HAP-1 (cell line): Measurements from ENCODE around the gene PACSIN1.
"Not testable (repeated sequence)": the region's sequence is repeated elsewhere in the genome, so short reads cannot be mapped to it uniquely, and the experiment has no call there.

ENCODE experiments used
- DNase-seq, 2 experiments: peaks; one replicate each; pipeline ENCODE4 v3.0.0-alpha.2; 2016 to 2020; ENCODE audit warnings: low spot score in 2 of 2
- H3K27me3 ChIP-seq: fragments of 250-450 bp; sonication (Bioruptor Pico); 2 replicates; pipeline ENCODE4 v1.5.1; 2020; ENCODE audit warnings: low read depth, mild to moderate bottlenecking, moderate library complexity
- H3K36me3 ChIP-seq: fragments of 250-450 bp; sonication (Bioruptor Pico); replicated peaks from 2 replicates; pipeline ENCODE4 v1.5.1; 2020; ENCODE audit warnings: mild to moderate bottlenecking
- H3K4me1 ChIP-seq: fragments of 250-450 bp; sonication (Bioruptor Pico); 2 replicates; pipeline ENCODE4 v1.5.1; 2020; ENCODE audit warnings: mild to moderate bottlenecking
- H3K4me3 ChIP-seq: fragments of 250-450 bp; sonication (Bioruptor Pico); 2 replicates; pipeline ENCODE4 v1.5.1; 2020; ENCODE audit warnings: mild to moderate bottlenecking, moderate library complexity
- H3K9me3 ChIP-seq: fragments of 250-450 bp; sonication (Bioruptor Pico); 2 replicates; pipeline ENCODE4 v1.5.1; 2020; ENCODE audit warnings: mild to moderate bottlenecking, moderate library complexity
- in situ Hi-C: fragments of 300-500 bp; cut with MboI; formaldehyde crosslinking; loops from 3 replicates; pipeline ENCODE4 v1.14.3; 2020; ENCODE audit warnings: low sequenced_read_pairs, inconsistent platforms, mixed read lengths

The PACSIN1 gene

DNA sequence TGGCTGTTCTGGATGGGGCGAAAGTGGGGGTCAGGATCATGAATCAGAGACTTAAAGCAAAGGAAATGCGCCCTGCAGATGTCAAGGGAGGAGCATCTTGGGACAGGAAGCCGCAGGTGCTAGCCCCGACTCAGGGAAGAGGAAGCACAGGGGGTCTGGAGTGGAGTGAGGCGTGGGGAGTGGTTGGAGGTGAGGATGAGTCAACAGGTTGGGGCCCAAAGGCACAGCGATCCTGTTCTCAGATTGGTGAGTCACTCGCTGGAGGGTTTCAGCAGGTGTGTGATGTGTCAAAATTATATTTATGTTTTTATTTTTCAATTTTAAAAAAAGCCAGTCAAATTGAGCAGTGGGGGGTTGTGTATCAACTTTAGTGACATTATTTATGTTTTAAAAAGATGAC lies 19.0 kb downstream of the PACSIN1 start:
- H3K36me3 ChIP-seq: no peaks in the 10 kb centered on the region
- H3K27me3 ChIP-seq: no peaks in the 10 kb centered on the region
- no peaks in the 10 kb centered on the region for H3K4me1 ChIP-seq
- in situ Hi-C loops: no loop called here
- H3K9me3 ChIP-seq: no peaks in the 10 kb centered on the region
- H3K4me3 ChIP-seq: no peak overlapping the region
- DNase-seq: no peak

- no peaks in the 10 kb centered on the region for H3K9me3 ChIP-seq
- H3K4me1 ChIP-seq: no peaks in the 10 kb centered on the region
- in situ Hi-C loops: no loop called here
- no peak overlapping the region for H3K4me3 ChIP-seq
- H3K36me3 ChIP-seq: no peaks in the 10 kb centered on the region
- no peak for DNase-seq
- H3K27me3 ChIP-seq: no peaks in the 10 kb centered on the region
Measured at GRCh38 chr6:34485321-34486060, 19.6 kb downstream of the PACSIN1 start.

DNA sequence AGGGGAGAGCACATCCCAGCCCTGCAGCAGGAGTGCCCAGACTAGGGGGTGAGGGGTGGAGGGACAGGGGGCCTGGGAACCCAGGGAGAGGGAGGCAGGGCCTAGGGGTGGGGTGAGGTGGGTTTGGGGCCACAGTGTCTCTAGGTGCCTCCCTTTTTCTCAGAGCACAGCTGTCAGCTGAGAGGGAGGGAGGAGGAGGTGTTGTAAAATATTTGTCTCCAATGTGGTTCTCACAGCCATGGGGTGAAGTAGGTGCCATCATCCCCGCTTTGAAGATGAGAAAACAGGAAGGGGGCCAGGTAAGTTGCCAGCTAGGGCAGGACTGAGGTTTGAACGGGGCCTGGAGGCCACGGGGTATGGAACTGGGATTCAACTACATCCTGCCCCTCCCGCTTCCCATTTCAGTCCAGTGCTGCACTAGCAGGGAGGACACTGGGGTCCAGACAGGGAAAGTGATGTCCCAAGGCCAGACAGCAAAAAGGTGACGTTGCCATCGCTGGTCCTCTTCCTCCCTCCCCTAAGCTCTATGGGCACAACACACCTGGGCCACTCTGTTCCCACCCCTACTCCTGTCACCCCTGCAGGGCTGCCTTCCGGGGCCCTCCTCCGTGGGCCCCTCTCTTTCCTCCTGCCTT lies 20.3 kb downstream of the PACSIN1 start:
- H3K36me3 ChIP-seq: no peaks in the 10 kb centered on the region
- H3K4me1 ChIP-seq: no peaks in the 10 kb centered on the region
- no peaks in the 10 kb centered on the region for H3K9me3 ChIP-seq
- H3K27me3 ChIP-seq: no peaks in the 10 kb centered on the region
- in situ Hi-C loops: no loop called here
- no peak for DNase-seq
- H3K4me3 ChIP-seq: no peak overlapping the region

DNA sequence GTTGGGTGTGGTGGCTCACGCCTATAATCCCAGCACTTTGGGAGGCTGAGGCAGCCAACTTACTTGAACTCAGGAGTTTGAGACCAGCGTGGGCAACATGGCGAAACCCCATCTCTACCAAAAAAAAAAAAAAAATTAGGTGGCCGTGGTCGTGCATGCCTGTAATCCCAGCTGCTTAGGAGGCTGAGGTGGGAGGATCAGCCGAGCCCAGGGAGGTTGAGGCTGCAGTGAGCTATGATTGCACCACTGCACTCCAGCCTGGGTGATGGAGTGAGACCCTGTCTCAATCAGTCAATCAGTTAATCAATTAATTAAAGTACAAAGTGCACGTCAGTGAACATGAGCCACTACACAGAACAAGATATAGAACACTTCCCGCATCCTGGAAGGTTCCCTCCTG lies 21.0 kb downstream of the PACSIN1 start:
- not testable (repeated sequence) for H3K4me3 ChIP-seq, H3K36me3 ChIP-seq

DNA sequence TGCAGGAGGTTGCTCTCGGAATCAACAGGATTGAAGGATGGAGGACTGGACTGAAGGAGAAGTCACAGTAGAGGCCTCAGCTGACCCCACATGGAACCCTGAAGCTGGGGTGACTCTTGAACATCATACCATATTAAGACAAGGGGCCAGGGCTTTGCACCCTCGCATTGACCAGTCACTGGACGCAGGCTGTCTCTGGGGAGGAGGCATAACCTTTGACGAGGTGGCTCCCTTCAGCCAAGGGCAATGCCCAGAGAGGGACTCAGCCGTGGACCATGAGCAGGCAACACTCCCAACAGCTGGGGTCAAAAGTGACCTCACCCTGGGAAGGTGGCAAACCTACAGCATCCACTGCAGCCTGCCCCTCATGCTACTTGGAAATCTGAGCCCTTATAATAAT lies 21.7 kb downstream of the PACSIN1 start:
- DNase-seq: no peak
- Histone ChIP-seq H3K4me3 (no peak overlapping the region), H3K4me1 (no peaks in the 10 kb centered on the region), H3K27me3 (no peaks in the 10 kb centered on the region), H3K36me3 (no peaks in the 10 kb centered on the region), H3K9me3 (no peaks in the 10 kb centered on the region)
- in situ Hi-C loops: no loop called here

More for the DNA sequence above, 21.0 kb downstream of the PACSIN1 start:
- H3K9me3 ChIP-seq, H3K4me1 ChIP-seq, H3K27me3 ChIP-seq, in situ Hi-C loops, DNase-seq: not testable (repeated sequence)

- DNase-seq: no peak
- no peaks in the 10 kb centered on the region for H3K4me1 ChIP-seq
- no peaks in the 10 kb centered on the region for H3K36me3 ChIP-seq
- H3K9me3 ChIP-seq: no peaks in the 10 kb centered on the region
- in situ Hi-C loops: no loop called here
- H3K4me3 ChIP-seq: no peak overlapping the region
- no peaks in the 10 kb centered on the region for H3K27me3 ChIP-seq
Measured at GRCh38 chr6:34489207-34489805, 23.4 kb downstream of the PACSIN1 start.

DNA sequence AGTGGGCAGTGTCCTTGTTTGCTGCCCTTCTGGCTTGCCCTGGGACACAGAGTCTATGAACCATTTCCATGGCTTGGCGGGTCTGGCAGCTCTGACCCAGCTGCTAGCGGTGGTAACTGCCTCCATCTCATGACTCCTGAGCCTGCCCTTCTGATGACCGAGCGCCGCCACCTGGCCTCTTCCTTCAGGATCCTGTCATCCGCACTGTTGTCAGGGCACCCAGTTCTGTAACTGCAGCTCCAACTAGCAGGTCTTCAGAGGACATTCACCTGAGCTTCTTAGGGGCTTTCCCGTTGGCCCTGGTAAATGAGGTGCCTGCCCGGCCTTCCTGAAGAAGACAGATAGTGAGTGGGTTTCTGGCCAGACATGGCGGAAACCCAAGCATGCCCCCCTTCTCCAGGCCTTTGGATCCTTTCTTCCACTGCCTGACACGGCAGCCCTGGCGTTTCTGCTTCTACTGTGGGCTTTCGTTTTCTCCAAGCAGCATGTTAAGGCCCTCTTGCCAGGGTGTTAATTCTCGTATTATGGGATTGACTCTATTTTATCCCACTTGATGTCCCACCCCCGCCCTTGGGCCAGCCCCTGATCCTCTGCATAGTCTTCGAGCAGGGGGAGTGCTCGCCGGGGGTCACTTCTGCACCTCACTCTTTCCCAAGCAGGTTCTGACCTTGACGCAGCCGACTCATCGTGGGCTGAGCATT lies 24.7 kb downstream of the PACSIN1 start:
- in situ Hi-C loops: no loop called here
- Histone ChIP-seq H3K36me3 (no peaks in the 10 kb centered on the region), H3K27me3 (no peaks in the 10 kb centered on the region), H3K4me1 (no peaks in the 10 kb centered on the region), H3K9me3 (no peaks in the 10 kb centered on the region), H3K4me3 (no peak overlapping the region)
- DNase-seq: no peak

DNA sequence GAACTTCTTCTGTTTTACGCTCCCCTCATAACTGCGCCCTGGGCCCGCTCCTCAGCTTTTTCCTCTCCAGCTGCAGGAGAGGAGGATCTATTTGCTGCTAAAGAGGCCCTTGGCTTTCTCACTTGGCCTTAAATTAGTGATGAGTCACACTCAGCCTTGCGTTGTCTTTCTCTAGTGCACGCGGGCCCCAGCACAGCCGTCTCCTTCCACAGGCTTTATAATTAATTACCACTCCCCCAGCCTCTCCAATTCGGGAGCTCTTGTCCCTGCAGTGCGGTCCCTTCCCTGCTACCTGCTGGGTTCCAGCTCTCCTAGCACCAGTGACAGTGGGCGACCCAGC lies 25.2 kb downstream of the PACSIN1 start:
- no peaks in the 10 kb centered on the region for H3K36me3 ChIP-seq
- no peaks in the 10 kb centered on the region for H3K9me3 ChIP-seq
- no peaks in the 10 kb centered on the region for H3K4me1 ChIP-seq
- no peaks in the 10 kb centered on the region for H3K27me3 ChIP-seq
- DNase-seq: no peak
- no peak overlapping the region for H3K4me3 ChIP-seq
- in situ Hi-C loops: no loop called here

GRCh38 chr6:34493344-34493743 lies 27.5 kb downstream of the PACSIN1 start:
- Histone ChIP-seq H3K27me3 (no peaks in the 10 kb centered on the region), H3K4me3 (no peak overlapping the region)

GRCh38 chr6:34494973-34495372 lies 29.1 kb downstream of the PACSIN1 start:
- in situ Hi-C loops: no loop called here
- no peaks in the 10 kb centered on the region for H3K4me1 ChIP-seq
- no peak overlapping the region for H3K4me3 ChIP-seq
- no peak for DNase-seq
- no peaks in the 10 kb centered on the region for H3K36me3 ChIP-seq
- no peaks in the 10 kb centered on the region for H3K27me3 ChIP-seq
- no peaks in the 10 kb centered on the region; the same call in 1 of the 2 replicates for H3K9me3 ChIP-seq

More at GRCh38 chr6:34493344-34493743, 27.5 kb downstream of the PACSIN1 start:
- in situ Hi-C loops: no loop called here
- no peak for DNase-seq
- H3K4me1 ChIP-seq: no peaks in the 10 kb centered on the region
- H3K9me3 ChIP-seq: no peaks in the 10 kb centered on the region
- no peaks in the 10 kb centered on the region for H3K36me3 ChIP-seq

GRCh38 chr6:34496103-34496685 lies 30.3 kb downstream of the PACSIN1 start:
- H3K4me3 ChIP-seq: no peak overlapping the region
- no peaks in the 10 kb centered on the region for H3K4me1 ChIP-seq
- H3K9me3 ChIP-seq: peaks cover 2% of the 10 kb centered on the region; the same call in 1 of the 2 replicates
- H3K27me3 ChIP-seq: no peaks in the 10 kb centered on the region
- no peak for DNase-seq
- in situ Hi-C loops: no loop called here
- no peaks in the 10 kb centered on the region for H3K36me3 ChIP-seq

- no peaks in the 10 kb centered on the region for H3K27me3 ChIP-seq
- DNase-seq: no peak
- H3K36me3 ChIP-seq: no peaks in the 10 kb centered on the region
- no peaks in the 10 kb centered on the region for H3K4me1 ChIP-seq
- H3K4me3 ChIP-seq: no peak overlapping the region
- in situ Hi-C loops: no loop called here
- peaks cover 2% of the 10 kb centered on the region; the same call in 1 of the 2 replicates for H3K9me3 ChIP-seq
Measured at GRCh38 chr6:34497411-34497810, 31.5 kb downstream of the PACSIN1 start.

GRCh38 chr6:34506718-34507117 lies 40.8 kb downstream of the PACSIN1 start:
- H3K36me3 ChIP-seq: no peaks in the 10 kb centered on the region
- no peak for DNase-seq
- in situ Hi-C loops: no loop called here
- H3K4me3 ChIP-seq: no peak overlapping the region
- H3K27me3 ChIP-seq: no peaks in the 10 kb centered on the region
- H3K4me1 ChIP-seq: no peaks in the 10 kb centered on the region
- H3K9me3 ChIP-seq: no peaks in the 10 kb centered on the region; the same call in 1 of the 2 replicates
